Measurements from ENCODE around the gene ATRIP. TPM values are rescaled to one million over a fixed set of nuclear protein-coding genes. Genes with fewer than 3 reads are reported as not detected.

The ATRIP gene
- total and polyA plus RNA-seq, 2 of the 4 experiments (the other 2 are of a cell fraction), result 6.8 to 10.8 TPM

DNA sequence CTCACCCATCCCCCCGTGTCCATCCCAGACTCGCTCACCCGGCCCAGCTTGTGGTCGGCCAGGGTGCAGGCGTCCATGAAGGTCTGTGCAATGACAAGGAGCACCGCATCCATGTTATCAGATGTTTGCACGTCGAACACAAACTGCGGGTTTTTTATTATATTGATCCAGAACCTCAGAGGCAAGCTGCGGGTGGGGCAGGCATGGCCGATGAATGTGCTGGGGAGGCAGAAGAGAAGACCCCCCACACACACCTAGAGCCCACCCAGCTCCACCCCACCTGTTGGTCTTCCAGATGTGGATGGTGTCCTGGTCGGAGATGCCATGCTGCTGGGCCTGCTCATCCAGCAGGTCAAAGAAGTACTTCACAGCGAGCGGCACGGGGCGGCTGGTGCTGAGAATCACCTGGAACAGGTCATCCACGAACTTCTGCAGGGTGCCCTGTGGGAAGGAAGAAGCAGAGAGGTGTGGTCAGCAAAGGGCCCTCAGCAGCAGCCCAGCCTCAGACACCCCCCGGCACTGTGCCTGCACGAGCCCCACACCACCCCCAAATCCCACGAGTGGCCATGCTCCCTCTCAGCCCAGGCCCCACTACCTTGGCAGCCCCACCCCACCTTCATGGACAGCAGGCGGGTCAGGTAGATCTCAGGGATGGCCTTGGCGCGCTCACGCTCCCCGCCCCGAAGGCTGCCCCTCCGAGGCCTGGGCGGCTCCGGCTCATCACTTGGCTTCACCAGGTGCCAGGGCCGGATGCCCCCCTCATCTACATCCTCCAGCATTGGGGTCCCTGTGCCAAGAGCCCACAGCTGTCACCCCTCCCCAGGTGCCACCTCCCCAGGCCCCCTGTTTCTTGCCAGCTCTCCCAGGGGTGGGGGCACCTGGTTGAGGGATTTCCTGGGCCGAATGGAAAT is 37.0 kb upstream of the ATRIP start:
- Histone ChIP-seq H3K23ac (ENCODE audit: low read depth, low read length) (no peak overlapping the region), H2BK120ac (ENCODE audit: low read depth, low read length) (no peak overlapping the region), H3K36me3 (ENCODE audit: control insufficient read depth, insufficient read depth, low read length) (peaks cover 79% of the 10 kb centered on the region), H2AK9ac (replicated peaks; ENCODE audit: low read depth, low read length, poor library complexity) (peak overlapping the region; percentile 16), H3K14ac (replicated peaks; ENCODE audit: low read depth, low read length) (no peak overlapping the region), H2BK15ac (ENCODE audit: low read depth, low read length) (no peak overlapping the region), H4K91ac (ENCODE audit: insufficient read depth, low read depth, low read length) (no peak overlapping the region), H3K9me3 (ENCODE audit: control insufficient read depth, insufficient read depth, low read length) (no peaks in the 10 kb centered on the region), H3K79me1 (ENCODE audit: low read depth in 1 of 2, low read length in 2 of 2) (no peaks in the 10 kb centered on the region), H2AFZ (replicated peaks; ENCODE audit: low read length, poor library complexity) (no peak overlapping the region), H3K18ac (ENCODE audit: low read depth, low read length) (no peak overlapping the region), H4K8ac (ENCODE audit: low read depth in 2 of 2, low read length in 2 of 2) (no peak overlapping the region), H2BK5ac (ENCODE audit: low read depth, low read length, poor library complexity, severe bottlenecking) (no peak overlapping the region), H3K27me3 (ENCODE audit: control insufficient read depth, insufficient read depth, low read length) (no peaks in the 10 kb centered on the region), H3K9me1 (ENCODE audit: insufficient read depth, low read length) (no peaks in the 10 kb centered on the region), H3K4me2 (ENCODE audit: low read depth, low read length) (no peak overlapping the region), H4K20me1 (ENCODE audit: insufficient read depth, low read length) (no peaks in the 10 kb centered on the region; the same call in 1 of the 2 replicates), H3K4me1 (ENCODE audit: control insufficient read depth, insufficient read depth, low read length) (no peaks in the 10 kb centered on the region), H3K56ac (ENCODE audit: extremely low read depth, insufficient read depth, low read length) (no peak overlapping the region), H3K27ac (ENCODE audit: insufficient read depth, low read length) (no peak overlapping the region), H3K4me3 (ENCODE audit: insufficient read depth, low read depth, low read length) (no peak overlapping the region), H2AK5ac (ENCODE audit: low read depth, low read length) (no peak overlapping the region), H3K9ac (ENCODE audit: low read depth, low read length) (no peak overlapping the region), H4K5ac (ENCODE audit: low read depth, low read length) (no peak overlapping the region), H2BK20ac (ENCODE audit: low read depth, low read length) (no peak overlapping the region), H3K4ac (ENCODE audit: low read depth, low read length) (no peak overlapping the region)
- TF ChIP-seq NFE2L2 (IDR thresholded peaks at IDR 0.05; ENCODE audit: low read depth, low read length), result no peak
- ATAC-seq (ENCODE audit: low read depth) (no peak), DNase-seq (no peak)
- ChIA-PET POLR2A (ENCODE audit: unreplicated experiment) (no interaction called here), CTCF (no interaction called here)
- no TSS peak for BruUV-seq (replicated peaks)
- in situ Hi-C loops (cut with MboI; ENCODE audit: low sequenced_read_pairs) (no loop called here), intact Hi-C loops (cut with micrococcal nuclease) (no loop called here), dilution Hi-C loops (cut with HindIII; ENCODE audit: low sequenced_read_pairs, unreplicated experiment) (no loop called here)
- WGBS, 2 experiments (ENCODE audit: extremely low coverage in 2 of 2, insufficient read length in 1 of 2), result 97% methylated on average over 14 of the region's 31 CpGs; no CpG with 5 or more reads in 1 of the 2 experiments

All from IMR-90 (cell line).